Measurements from ENCODE around the gene SPOCK3.
"Not testable (repeated sequence)": the region's sequence is repeated elsewhere in the genome, so short reads cannot be mapped to it uniquely, and the experiment has no call there.

Gene SPOCK3

GRCh38 chr4:166798126-166798525, 436.2 kb downstream of the SPOCK3 start:
- DNase-seq: no peak

GRCh38 chr4:166777760-166778159, 456.5 kb downstream of the SPOCK3 start:
- no peak for DNase-seq

GRCh38 chr4:166763018-166763417, 471.3 kb downstream of the SPOCK3 start:
- DNase-seq: no peak

- DNase-seq: no peak
These were observed 492.6 kb downstream of the SPOCK3 start for GRCh38 chr4:166741742-166742141.

GRCh38 chr4:166739215-166739614, 495.1 kb downstream of the SPOCK3 start:
- DNase-seq: not testable (repeated sequence)

GRCh38 chr4:166737430-166737829, 496.9 kb downstream of the SPOCK3 start:
- no peak for DNase-seq

- no peak for DNase-seq
These were observed 498.7 kb downstream of the SPOCK3 start for GRCh38 chr4:166735553-166735952.

- no peak for DNase-seq
These were observed 499.5 kb downstream of the SPOCK3 start for GRCh38 chr4:166734797-166735196.

- DNase-seq: no peak
These were observed 500.6 kb downstream of the SPOCK3 start for GRCh38 chr4:166733686-166734085.

- no peak for DNase-seq
These were observed 507.5 kb downstream of the SPOCK3 start for GRCh38 chr4:166726832-166727231.

GRCh38 chr4:166724369-166724768, 509.9 kb downstream of the SPOCK3 start:
- no peak for DNase-seq

- DNase-seq: no peak
These were observed 510.7 kb downstream of the SPOCK3 start for GRCh38 chr4:166723532-166724140.

GRCh38 chr4:166715748-166716713, 518.3 kb downstream of the SPOCK3 start:
- not testable (repeated sequence) for DNase-seq

- no peak for DNase-seq
These were observed 533.7 kb downstream of the SPOCK3 start for GRCh38 chr4:166700592-166700991.

GRCh38 chr4:166688835-166689234, 545.5 kb downstream of the SPOCK3 start:
- no peak for DNase-seq

- no peak for DNase-seq
These were observed 546.5 kb downstream of the SPOCK3 start for GRCh38 chr4:166687828-166688227.

All from EL (cell line).